Suprapubic skin (tissue), 4 donors: Measurements from ENCODE around the gene SLC2A1. TPM values are rescaled to one million over a fixed set of nuclear protein-coding genes. Genes with fewer than 3 reads are reported as not detected.

ENCODE experiments used
- DNase-seq, 2 donors: peaks; one replicate each; pipeline ENCODE4 v3.0.0-alpha.2; 2019; ENCODE audit warnings: low spot score in 2 of 2
- H3K27ac ChIP-seq: fragments of 200-600 bp; sonication (generic); one replicate; pipeline ENCODE4 v1.5.1; 2019
- H3K27me3 ChIP-seq: fragments of 200-600 bp; sonication (generic); one replicate; pipeline ENCODE4 v1.5.1; 2019
- H3K36me3 ChIP-seq: fragments of 200-600 bp; sonication (generic); one replicate; pipeline ENCODE4 v1.5.1; 2019
- H3K4me1 ChIP-seq: fragments of 200-600 bp; sonication (generic); one replicate; pipeline ENCODE4 v1.5.1; 2019
- H3K4me3 ChIP-seq: fragments of 200-600 bp; sonication (generic); one replicate; pipeline ENCODE4 v1.5.1; 2019; ENCODE audit warnings: mild to moderate bottlenecking
- H3K9me3 ChIP-seq: fragments of 200-600 bp; sonication (generic); one replicate; pipeline ENCODE4 v1.5.1; 2019
- CTCF ChIP-seq, 2 donors: fragments of 200-600 bp in 1 of 2; fragments of 450-650 bp in 1 of 2; sonication (generic) in 1 of 2; IDR thresholded peaks; one replicate each; pipeline ENCODE4 v1.5.1; 2016 to 2019; ENCODE audit warnings: antibody characterized with exemption in 2 of 2, mild to moderate bottlenecking in 1 of 2, moderate library complexity in 1 of 2
- EP300 ChIP-seq: sonication (generic); formaldehyde crosslinking; IDR thresholded peaks from one replicate; pipeline ENCODE4 v1.6.1; 2017; ENCODE audit warnings: antibody characterized with exemption
- POLR2A ChIP-seq, 2 donors: fragments of 450-650 bp; IDR thresholded peaks; one replicate each; pipeline ENCODE4 v1.6.1; 2017; ENCODE audit warnings: antibody characterized with exemption in 2 of 2, mild to moderate bottlenecking in 2 of 2, moderate library complexity in 2 of 2
- POLR2AphosphoS5 ChIP-seq, 3 donors: sonication (generic); formaldehyde crosslinking; IDR thresholded peaks; one replicate each; pipeline ENCODE4 v1.6.1; 2017; ENCODE audit warnings: antibody characterized with exemption in 3 of 3
- WGBS: methylation state at CpG from one replicate; pipeline ENCODE4 v1.1.5; 2018; 5-methylcytosine and 5-hydroxymethylcytosine counted together
- total RNA-seq, 4 donors: library from RNA; depleted of rRNA; stranded (reverse); fragments of >200 nt; gene quantifications; one replicate each; pipeline ENCODE4 v1.1.0, GENCODE V29; 2016

Gene SLC2A1
- total RNA-seq, 4 donors from 2014 or later = 466 to 1,239 (median 686) TPM

- H3K36me3 ChIP-seq = peaks cover 5% of the 10 kb centered on the region
- no peak overlapping the region for H3K4me3 ChIP-seq
- TF ChIP-seq POLR2A (IDR thresholded peaks at IDR 0.05) (no peak), POLR2AphosphoS5 (IDR thresholded peaks at IDR 0.05) (peak in 2 of 3 donors; percentile 47 to 54)
- H3K4me1 ChIP-seq = peaks cover 99% of the 10 kb centered on the region
- H3K9me3 ChIP-seq = no peaks in the 10 kb centered on the region
- no peaks in the 10 kb centered on the region for H3K27me3 ChIP-seq
- 29% methylated on average over 8 of the region's 9 CpGs for WGBS
- DNase-seq = no peak
- H3K27ac ChIP-seq = peak overlapping the region; percentile 83
Observed at GRCh38 chr1:42941640-42942330, 16.9 kb downstream of the SLC2A1 start.

DNA sequence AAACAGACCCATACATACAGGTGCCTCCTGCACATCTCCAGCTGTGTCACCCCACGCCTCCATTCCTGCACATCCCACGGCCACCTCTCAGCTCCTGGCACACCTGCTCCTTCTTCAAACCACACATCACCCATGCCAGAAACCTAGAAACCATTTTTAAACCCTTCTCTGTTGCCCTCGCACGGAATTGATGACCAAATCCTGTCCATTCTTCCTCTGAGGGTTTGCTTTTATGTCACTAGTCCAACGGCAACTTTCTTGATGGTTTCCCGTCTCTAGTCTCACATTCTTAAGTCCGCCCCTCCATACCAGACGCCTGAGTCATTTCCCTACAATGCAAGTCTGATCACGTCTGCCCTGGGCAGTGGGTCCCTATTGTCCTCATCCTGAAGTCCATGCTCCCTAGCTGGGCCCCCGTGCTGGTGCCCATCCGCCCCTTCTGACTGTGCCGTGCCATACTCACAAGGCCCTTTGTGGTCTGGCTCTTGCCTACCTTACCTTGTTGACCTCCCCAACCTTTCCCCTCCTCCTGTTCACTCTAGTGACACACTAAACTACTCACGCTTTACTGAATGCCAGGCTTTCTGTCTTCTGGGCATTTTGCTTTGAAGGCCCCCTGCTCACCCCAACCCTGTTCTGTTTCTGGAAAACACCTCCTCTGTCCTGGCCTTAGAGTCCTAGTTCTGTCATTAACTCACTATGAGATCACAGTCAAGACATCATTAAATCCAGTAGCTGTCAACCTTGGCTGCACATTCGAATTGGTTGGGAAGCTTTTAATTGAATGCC, 17.6 kb downstream of the SLC2A1 start:
- TF ChIP-seq EP300 (no peak), CTCF (IDR thresholded peaks at IDR 0.05) (no peak), POLR2AphosphoS5 (IDR thresholded peaks at IDR 0.05) (no peak), POLR2A (IDR thresholded peaks at IDR 0.05) (no peak)
- Histone ChIP-seq H3K27me3 (no peaks in the 10 kb centered on the region), H3K4me1 (peaks cover 99% of the 10 kb centered on the region), H3K9me3 (no peaks in the 10 kb centered on the region), H3K36me3 (peaks cover 5% of the 10 kb centered on the region), H3K27ac (peak overlapping the region; percentile 83), H3K4me3 (no peak overlapping the region)
- 37% methylated on average over 14 of the region's 14 CpGs for WGBS
- no peak for DNase-seq

DNA sequence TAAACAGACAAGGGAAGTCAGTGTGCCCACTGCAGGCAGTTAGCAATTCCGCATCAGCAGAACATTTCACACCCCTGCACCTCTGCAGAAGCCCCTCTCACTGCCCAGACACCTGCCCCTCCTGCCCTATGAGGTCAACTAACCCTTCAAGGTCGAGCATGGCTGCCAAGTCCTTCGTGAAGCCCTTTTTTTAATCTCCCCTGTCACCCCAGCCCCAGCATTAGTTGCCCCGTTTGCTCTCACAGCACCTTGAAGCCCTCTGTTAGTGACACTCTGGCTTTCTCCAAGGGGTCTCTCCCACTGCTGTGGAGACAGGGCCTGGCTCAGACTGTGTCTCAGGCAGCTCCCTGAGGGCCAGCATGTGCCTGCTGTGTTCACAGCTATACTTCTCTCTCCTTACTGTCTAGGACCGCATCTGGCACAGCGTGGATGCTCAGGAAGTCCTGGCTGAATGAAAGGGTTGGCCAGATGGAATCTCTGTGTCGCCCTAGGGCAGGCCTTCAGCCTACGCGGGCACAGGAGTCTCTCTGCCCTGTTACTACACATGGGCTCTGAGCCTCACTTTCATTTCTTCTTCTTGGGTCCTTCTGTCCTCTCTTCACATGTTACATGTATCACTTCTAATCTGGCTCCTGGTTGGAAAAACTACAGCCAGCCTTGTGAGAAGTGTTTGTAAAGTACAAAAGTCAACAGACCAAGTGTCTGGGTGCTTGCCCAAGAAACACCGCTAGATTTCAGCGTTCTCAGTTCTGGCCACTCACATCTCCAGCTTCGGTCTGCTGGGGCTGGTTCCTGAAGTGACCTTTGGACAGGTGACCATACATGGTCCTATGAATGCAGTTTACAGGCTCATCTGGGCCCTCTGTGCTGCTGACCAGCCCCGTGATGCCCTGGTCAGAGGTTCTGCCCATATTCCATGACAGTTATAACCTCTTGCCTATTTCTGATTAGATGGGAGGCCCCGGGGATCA, 19.7 kb downstream of the SLC2A1 start:
- H3K36me3 ChIP-seq = peaks cover 5% of the 10 kb centered on the region
- no peak overlapping the region for H3K4me3 ChIP-seq
- H3K9me3 ChIP-seq = no peaks in the 10 kb centered on the region
- TF ChIP-seq POLR2A (IDR thresholded peaks at IDR 0.05) (no peak), EP300 (no peak), CTCF (IDR thresholded peaks at IDR 0.05) (no peak), POLR2AphosphoS5 (IDR thresholded peaks at IDR 0.05) (no peak)
- WGBS = 65% methylated on average over 13 of the region's 14 CpGs
- H3K27ac ChIP-seq = peak overlapping the region; percentile 83
- peak in 1 of 2 donors; percentile 40 for DNase-seq
- H3K27me3 ChIP-seq = no peaks in the 10 kb centered on the region
- peaks cover 99% of the 10 kb centered on the region for H3K4me1 ChIP-seq

GRCh38 chr1:42937836-42938644, 20.6 kb downstream of the SLC2A1 start:
- H3K4me3 ChIP-seq = no peak overlapping the region
- 79% methylated on average over 6 of the region's 6 CpGs for WGBS
- peak overlapping the region; percentile 83 for H3K27ac ChIP-seq
- no peak for TF ChIP-seq POLR2A (IDR thresholded peaks at IDR 0.05)
- no peak for TF ChIP-seq EP300
- TF ChIP-seq POLR2AphosphoS5 (IDR thresholded peaks at IDR 0.05) = no peak
- TF ChIP-seq CTCF (IDR thresholded peaks at IDR 0.05) = no peak
- peaks cover 5% of the 10 kb centered on the region for H3K36me3 ChIP-seq
- no peaks in the 10 kb centered on the region for H3K9me3 ChIP-seq
- H3K4me1 ChIP-seq = peaks cover 99% of the 10 kb centered on the region
- no peaks in the 10 kb centered on the region for H3K27me3 ChIP-seq
- peak in 1 of 2 donors; percentile 47 for DNase-seq
